Iris pigment epithelial cell (primary cell): Measurements from ENCODE around the gene TBX1.
"Not testable (repeated sequence)": the region's sequence is repeated elsewhere in the genome, so short reads cannot be mapped to it uniquely, and the experiment has no call there.

Source experiments
- DNase-seq: peaks from one replicate; pipeline ENCODE4 v3.0.0-alpha.2; 2011; ENCODE audit warnings: low read depth

The TBX1 gene

DNA sequence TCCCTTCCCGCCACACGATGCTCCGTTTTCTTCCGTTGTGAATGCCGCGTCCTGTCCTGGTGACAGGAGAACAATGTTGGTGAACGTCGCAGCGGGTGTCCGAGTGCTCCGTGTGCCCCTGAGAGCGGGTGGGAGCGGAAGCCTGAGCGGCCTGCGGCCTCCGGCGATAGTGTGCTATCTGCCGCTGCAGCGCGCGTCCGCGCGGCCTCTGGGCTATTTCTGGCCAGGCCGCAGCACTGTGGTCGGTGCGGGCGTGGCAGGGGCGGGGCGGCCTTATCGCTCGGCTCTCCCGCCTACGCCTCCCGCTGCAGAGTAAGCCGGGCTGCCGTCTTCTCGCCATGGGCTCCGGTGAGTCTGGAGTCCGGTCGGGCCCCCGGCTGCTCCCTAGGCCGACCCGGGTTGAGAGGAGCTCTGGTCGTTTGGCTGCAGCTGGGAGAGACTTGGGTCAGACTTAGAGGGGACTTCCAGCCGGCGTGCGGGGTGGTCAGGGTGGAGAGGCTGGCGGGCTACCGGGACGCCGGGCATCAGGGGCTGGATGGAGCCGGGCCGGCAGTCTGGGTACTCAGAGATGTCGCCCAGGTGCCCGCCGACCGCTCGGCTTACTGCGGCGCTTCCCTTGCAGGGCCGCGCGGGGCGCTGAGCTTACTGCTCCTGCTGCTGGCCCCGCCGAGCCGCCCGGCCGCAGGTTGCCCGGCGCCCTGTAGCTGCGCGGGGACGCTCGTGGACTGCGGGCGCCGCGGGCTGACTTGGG lies 37.2 kb upstream of the TBX1 start, which contains the start of gene GP1BB:
Gene GP1BB, plus strand, starts transcription at position 308 of the 751 bp plus-strand sequence. Its CDS starts 31 bp downstream, at position 339.
- DNase-seq = no peak

DNA sequence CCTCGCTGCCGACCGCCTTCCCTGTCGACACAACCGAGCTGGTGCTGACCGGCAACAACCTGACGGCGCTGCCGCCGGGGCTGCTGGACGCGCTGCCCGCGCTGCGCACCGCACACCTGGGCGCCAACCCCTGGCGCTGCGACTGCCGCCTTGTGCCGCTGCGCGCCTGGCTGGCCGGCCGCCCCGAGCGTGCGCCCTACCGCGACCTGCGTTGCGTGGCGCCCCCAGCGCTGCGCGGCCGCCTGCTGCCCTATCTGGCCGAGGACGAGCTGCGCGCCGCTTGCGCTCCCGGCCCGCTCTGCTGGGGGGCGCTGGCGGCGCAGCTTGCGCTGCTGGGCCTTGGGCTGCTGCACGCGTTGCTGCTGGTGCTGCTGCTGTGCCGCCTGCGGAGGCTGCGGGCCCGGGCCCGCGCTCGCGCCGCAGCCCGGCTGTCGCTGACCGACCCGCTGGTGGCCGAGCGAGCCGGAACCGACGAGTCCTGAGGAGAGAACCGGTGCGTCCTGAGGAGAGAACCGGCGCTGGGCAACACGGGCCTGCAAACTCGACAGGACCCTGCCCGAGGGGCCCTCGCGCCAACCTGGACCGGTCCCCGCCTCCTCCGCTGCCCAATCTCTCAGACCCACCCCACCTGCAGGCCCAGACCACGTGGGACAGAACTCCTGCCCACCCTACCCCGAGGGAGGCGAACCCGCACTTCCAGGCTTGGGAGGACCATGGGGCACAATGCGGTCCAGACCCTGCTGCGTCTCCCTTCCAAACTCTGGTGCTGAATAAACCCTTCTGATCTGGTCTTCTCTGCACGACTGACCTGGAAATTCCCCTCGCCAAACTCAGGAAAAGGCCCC lies 36.4 kb upstream of the TBX1 start:
- no peak for DNase-seq

DNA sequence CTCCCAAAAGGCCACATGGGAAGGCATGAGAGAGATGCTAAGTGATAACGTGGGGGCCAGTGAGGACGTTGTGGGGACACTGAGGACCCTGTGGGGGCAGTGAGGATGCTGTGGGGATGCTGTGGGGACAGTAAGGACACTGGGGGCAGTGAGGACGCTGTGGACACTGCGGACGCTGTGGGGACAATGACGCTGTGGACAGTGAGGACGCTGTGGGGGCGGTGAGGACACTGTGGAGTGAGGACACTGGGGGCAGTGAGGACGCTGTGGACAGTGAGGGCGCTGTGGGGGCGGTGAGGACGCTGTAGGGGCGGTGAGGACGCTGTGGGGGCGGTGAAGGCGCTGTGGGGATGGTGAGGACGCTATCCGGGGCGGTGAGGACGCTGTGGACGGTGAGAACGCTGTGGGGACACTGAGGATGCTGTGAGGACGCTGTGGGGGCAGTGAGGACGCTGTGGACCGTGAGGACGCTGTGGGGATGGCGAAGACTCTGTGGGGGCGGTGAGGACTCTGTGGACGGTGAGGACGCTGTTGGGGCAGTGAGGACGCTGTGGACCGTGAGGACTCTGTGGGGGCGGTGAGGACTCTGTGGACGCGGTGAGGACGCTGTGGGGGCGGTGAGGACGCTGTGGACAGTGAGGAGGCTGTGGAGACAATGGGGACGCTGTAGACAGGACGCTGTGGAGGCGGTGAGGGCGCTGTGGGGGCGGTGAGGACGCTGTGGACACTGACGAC lies 35.5 kb upstream of the TBX1 start:
- DNase-seq = no peak

DNA sequence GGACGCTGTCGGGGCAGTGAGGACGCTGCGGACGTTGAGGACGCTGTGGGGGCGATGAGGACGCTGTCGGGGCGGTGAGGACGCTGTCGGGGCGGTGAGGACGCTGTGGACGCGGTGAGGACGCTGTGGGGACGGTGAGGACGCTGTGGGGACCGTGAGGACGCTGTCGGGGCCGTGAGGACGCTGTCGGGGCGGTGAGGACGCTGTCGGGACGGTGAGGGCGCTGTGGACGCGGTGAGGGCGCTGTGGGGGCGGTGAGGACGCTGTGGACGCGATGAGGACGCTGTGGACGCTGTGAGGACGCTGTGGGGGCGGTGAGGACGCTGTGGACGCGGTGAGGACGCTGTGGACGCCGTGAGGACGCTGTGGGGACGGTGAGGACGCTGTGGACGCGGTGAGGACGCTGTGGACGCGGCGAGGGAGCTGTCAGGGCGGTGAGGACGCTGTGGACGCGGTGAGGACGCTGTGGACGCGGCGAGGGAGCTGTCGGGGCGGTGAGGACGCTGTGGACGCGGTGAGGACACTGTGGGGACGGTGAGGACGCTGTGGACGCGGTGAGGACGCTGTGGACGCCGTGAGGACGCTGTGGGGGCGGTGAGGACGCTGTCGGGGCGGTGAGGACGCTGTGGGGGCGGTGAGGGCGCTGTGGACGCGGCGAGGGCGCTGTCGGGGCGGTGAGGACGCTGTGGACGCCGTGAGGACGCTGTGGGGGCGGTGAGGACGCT lies 34.4 kb upstream of the TBX1 start:
- not testable (repeated sequence) for DNase-seq

DNA sequence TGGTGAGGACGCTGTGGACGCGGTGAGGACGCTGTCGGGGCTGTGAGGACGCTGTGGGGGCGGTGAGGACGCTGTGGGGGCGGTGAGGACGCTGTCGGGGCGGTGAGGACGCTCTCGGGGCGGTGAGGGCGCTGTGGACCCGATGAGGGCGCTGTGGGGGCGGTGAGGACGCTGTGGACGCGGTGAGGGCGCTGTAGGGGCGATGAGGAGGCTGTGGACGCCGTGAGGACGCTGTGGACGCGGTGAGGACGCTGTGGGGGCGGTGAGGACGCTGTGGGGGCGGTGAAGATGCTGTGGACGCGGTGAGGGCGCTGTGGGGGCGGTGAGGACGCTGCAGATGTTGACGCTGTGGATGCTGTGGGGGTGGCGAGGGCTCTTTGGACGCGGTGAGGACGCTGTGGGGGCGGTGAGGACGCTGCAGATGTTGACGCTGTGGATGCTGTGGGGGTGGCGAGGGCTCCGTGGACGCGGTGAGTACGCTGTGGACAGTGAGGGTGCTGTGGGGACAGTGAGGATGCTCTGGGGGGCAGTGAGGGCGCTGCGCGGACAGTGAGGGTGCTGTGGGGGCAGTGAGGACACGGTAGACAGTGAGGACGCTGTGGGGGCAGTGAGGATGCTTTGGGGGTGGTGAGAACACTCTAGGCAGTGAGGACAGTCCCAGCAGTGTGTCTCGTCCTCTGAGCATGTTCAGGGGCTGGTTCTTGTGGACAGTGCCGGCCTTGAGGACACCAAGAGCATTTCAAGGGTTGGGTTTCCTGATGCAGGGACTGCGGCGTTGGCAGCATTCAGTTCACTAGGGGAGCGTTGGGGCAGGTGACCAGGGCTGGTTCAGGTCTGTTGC lies 33.0 kb upstream of the TBX1 start:
- DNase-seq = no peak

DNA sequence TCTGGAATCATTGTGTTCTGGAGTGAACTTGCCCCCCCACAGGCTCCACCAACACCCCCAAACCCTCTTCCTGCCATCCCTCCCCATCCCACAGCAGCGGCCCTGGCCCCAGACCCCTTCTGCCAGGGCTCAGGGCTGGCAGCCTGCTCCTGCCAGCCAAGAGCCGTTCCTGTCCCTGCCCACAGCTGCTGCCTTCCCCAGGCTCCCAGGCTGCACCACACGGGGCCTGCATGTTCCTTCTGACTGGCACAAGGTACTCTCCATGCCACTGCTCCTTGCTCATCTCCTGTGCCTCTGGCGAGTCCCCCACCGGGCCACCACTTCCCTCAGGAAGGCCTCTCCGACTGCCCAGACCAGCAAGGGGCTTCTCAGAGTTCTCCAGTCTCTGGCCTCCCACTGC lies 32.3 kb upstream of the TBX1 start:
- no peak for DNase-seq

DNA sequence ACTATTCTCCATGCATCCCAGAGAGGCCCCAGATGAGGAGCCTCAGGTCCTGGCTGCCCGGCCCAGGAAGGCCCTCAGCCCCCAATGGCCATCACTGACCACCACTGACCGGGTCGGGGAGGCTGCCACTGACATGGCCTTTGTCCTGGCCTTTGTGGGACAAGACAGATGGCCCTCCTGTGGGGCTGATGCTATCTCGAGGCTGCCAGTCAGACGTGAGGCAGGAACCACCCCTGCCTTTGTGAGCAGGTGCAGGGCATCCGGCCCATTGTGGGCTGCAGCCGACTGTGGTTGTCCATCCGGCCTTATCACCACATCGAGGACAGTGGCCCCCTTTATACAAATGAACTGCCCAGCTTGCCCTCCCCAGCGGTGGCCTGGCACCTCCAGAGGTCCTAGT lies 31.7 kb upstream of the TBX1 start:
- no peak for DNase-seq

DNA sequence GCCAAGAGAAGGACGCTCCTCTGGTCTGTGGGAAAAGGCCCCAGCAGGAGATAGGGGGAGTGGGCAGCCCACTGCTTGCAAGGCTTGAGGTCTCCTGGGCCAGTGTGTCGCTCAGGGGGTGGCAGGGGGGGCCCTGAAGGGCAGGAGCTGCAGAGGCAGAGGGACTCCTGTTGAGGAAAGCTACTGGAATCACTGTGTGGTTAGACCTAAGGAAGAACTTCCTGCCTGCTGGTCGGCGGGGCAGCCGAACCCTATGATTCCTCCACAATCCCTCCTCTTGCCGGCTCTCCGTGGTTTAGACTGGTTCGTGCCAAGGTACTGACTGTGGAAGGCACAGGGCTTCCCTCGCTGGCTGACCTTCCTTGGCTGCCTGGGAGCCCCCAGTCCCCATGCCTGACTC lies 31.1 kb upstream of the TBX1 start:
- DNase-seq = no peak

DNA sequence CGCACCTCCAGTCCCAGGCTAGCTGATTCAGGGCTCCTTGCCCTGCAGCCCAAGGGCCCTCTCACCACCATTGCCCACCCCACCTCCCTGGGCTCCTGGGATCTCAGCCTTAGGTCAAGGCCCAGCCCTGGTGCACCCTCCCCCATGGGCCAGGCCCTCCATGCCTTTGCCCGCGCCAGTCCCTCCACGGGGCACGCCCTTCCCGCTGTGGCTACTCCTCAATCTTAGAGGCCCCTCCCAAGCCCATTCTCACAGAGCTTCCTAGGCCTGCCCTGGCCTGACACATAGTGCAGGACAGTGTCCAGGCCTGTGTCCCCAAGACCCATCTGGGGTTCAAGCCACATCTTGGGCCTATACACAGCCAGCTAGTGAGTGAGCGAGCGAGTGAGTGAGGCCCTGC lies 30.4 kb upstream of the TBX1 start:
- DNase-seq = no peak

DNA sequence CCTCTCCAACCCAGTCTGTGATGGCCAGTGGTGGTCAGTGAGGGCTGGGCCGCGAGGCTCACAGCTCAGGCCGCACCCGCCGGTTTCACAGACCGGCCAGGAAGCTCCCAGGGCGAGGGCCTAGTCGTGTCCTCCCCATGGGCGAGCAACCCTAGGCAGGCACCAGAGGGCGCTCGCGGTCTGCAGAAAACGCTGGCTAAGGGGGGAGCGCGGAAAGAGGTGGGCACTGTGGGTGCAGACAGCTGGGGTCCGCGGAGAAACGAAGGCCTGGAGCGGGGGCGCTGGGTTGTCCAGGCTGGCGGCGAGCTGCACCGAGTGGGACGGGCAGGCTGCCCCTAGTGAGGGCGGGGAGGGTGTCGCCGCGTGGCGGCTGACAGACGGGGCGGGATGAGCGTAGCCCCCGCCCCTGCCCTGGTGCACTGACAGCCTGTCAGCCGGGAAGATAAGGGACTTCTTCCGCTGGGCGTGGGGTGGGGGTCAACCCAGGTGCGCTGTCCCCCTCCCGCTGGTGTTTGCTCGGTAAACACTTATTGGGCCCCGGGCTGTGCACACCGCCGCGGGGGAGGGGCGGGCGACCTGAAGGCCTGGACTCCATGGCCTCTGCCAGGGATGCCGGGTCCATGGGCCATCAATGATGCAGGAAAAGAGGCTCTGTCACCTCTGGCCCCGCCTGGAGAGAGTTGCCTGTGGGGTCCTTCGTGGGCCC lies 29.8 kb upstream of the TBX1 start:
- DNase-seq = peak; percentile 57

DNA sequence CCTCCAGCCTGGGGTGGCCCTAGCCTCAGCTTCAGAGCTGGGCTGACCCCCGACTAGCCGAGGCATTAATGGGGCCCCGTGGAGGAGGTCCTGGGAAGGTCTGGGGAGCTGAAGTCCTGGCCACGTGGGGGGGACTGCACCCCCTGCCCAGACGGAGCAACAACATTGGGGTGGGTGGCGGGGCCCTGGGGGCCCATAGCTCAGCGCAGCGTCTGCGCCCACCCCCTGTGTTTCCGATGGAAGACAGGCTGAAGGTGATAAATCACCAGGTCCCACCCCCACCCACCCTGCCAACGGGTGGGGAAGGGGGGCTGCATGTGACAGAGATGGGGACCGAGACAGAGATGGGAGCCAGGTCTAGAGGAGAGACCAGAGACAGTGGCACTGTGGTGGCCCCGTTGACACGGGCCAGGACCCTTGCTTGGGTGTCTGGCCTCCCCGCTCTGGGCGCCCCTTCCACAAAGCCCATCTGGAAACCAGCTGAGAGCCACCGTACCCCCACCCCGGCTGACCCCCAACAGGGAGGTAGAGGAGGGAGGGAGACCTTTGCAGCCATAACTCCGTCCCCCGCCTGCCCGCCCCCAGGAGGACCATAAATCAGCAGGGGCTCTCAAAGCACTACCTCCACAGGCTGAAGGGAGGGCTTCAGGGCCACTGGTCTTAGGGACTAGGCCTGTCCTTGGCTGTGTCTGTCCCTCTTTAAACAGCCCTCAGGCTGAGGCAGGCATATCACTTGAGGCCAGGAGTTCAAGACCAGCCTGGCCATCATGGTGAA lies 29.0 kb upstream of the TBX1 start:
- DNase-seq = no peak

DNA sequence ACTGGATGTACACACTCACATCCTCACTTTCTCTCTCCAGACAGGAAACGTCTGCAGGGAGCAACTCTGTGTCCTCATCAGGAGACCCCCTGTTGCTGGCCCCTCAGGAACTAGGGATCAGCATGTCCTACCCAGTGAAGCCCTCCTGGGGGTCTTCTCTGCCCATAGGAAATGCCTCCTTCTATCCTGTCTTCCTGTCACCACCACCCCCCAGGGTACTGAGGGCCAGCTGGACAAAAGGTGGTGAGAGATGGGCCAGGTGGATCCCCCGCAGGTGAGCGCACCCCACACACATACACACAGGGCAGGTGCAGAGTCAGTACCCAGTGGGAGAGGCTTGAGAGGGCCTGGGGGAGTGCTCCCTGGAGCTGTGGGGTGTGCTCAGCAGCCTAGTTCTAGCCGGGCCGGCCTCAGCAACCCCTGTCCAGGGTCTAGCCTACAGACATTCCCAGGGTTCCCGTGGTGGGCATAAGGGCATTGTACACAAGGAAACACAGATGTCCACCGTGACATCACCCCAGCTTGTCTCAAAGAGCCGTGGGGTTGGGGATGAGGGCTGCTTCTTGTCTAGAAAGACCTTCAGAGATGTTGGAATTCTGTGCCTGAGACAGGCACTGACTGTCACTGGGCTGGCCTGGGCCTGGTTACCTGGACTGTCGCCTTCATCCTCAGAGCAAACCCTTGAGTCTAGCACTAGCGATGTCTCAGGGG lies 28.0 kb upstream of the TBX1 start:
- DNase-seq = no peak

DNA sequence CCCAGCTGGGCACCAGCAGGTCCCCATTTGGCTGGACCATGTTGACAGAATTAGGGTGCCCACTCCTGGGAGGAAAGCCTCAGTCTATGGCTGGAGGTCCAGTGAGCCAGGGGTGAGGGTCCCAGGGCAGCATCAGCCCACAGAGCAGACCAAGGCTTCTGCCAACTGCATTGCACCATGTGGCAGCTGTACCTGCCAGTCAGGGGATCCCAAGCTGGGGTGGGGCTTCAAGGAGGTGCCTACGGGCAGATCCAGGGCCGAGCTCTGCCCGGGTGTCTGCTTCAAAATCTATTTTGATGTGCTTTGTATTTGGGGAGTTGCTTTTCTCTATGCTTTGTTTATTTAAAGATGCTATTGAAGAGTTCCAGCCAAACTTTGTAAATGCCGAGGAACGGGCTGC lies 26.8 kb upstream of the TBX1 start:
- DNase-seq = no peak

DNA sequence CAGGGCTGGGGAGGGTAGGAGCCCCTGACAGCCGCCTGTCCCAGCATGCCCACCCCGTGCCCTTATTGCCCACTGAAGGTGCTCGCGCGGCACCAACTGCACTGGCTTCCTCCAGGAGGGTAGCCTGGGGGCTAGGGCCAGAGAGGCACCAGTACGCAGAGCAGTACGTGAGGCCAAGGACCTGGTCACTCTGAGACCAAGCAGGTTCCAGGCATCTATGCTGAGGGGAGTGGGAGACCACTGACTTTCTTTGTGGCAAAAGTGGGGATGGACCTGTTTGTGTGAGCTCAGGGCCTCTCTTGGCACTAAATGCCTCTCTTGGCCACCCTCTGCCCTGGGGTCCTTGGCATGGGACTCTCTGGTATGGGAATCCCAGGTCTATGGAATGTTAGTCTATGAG lies 26.4 kb upstream of the TBX1 start:
- no peak for DNase-seq

DNA sequence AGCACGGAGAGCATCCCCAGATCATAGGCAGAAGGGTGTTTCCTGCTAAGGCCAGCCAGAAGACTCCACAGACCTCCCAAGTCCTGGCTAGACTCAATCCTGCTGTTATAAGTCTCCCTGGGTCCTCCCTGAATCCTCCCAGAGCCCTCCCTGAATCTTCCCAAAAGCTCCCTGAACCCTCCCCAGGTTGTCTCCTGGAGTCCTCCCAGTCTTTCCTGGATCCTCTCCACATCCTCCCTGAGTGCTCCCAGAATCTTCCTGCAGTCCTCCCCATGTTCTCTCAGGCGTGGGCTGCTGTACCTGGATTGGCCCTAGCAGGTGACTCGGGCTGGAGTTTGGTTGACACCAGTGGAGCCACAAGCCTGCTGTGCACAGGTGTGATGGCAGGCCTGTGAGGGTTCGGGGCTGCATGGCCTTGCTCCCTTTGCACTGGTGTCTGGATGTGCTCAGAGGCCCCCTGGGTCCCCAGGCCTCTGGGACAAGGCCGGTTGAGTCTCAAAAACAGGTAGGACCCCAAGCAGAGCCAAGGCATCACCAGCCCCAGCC lies 25.7 kb upstream of the TBX1 start:
- no peak for DNase-seq

DNA sequence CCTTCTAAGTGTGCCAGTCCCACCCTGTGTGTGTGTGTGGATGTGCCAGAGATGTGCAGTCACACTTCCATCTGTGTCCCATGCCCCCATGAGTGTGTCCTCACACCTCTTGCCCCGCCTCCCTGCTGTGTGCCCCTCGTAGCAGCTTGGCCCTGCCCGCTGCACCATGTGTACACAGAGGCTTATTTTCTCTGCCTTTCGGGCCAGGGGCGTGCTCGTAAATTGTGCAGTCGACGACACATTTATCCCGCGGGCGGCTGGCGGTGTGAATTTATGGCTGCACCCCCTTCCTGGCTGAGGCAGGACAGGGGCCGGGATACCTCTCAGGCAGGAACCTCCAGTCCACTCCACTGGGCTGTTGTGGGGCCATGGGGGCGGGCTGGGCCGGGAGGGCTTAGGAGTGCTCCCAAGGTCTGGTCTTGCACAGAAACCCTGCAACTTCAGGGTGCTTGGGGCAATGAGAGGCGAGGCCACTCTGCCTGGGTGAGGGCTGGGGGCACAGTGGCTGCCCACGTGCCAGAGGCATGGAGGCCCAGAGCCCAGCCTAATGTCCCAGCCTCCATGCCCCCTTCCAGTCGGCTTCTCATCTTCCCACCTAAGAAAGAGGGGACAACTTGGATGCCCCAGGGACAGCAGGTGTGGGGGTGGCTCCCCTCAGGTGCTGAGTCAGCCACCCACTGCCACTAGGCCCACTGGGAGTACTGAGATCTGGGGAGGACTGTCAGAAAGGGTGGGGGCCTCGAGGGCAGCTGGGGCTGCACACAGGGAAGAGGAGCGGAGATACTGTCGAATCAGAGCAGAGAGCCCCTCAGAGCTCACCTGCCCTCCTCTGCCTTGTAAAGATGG lies 24.7 kb upstream of the TBX1 start:
- DNase-seq = no peak

DNA sequence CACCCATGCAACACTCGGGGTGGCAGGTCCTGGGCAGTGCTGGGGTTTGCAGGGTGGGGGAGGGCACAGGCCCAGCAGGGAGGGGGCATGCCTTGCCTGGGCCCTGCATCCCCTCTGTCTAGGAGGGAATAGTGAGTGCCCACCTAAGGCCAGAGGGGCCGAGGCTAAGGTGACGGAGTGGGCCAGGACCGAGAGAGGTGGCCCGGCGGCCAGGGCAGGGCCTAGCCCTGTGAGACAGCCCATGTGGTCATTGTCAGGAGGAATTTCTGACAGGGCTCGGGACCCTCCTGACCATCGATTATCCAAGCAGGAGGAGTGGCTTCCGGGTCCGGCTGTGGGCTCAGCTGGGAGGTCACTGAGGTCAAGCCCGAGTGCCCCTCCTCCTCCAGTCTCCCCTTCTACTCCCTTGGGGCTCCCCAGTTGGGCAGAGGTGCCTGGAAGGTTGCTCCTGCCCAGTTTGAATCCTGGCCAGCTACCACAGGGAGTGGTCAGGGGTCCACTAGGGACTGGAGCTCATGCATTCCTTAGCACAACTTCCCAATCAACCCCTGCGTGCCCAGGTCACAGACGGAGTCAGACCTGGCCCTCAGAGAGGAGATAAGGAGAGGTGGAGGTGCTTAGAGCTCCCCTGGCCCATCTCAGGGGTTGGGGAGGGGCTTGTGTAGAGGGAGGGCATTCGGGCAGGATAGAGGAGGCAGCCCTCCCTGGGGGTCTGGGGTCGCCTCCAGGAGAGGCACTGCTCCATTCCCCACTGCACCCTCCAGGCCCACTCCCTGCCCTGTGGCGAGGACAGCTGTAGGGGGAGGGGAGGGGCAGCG lies 22.5 kb upstream of the TBX1 start:
- no peak for DNase-seq
